HEK293 (cell line): Measurements from ENCODE around the gene KCNK7.

Experiments
- CTCF ChIA-PET: fragments of 350-600 bp; formaldehyde crosslinking; extraction: SDS; loops from one replicate; lab custom pipeline; 2021; ENCODE audit warnings: antibody characterized with exemption; lab: Yijun Ruan, JAX
- POLR2A ChIA-PET: fragments of 300-600 bp; formaldehyde crosslinking; extraction: SDS; loops from one replicate; lab custom pipeline; 2020; ENCODE audit warnings: antibody characterized with exemption, inconsistent platforms; lab: Yijun Ruan, JAX
- H3K27ac ChIP-seq: fragments of 200-500 bp; sonication (Bioruptor generic); 2 replicates; pipeline ENCODE4 v1.5.1; 2014; ENCODE audit warnings: low read depth, low read length, control low read depth, inconsistent platforms; ENCODE audit errors: extremely low read depth
- H3K36me3 ChIP-seq, 2 experiments: fragments of 200-500 bp in 1 of 2; sonication (Bioruptor generic) in 1 of 2; 1 replicate in 1 of 2; 2 replicates in 1 of 2; pipeline ENCODE4 v1.5.1; 2014 to 2017; ENCODE audit warnings: inconsistent platforms in 2 of 2, low read length in 2 of 2; ENCODE audit not compliant: control insufficient read depth in 2 of 2, insufficient read depth in 1 of 2
- H3K4me1 ChIP-seq: fragments of 200-500 bp; sonication (Bioruptor generic); 2 replicates; pipeline ENCODE4 v1.5.1; 2014; ENCODE audit warnings: mild to moderate bottlenecking, low read length, inconsistent platforms; ENCODE audit not compliant: control insufficient read depth, insufficient read depth
- H3K4me3 ChIP-seq: 2 replicates; pipeline ENCODE4 v1.5.1; 2011; ENCODE audit warnings: low read depth, mild to moderate bottlenecking, control low read depth, low read length, moderate library complexity
- H3K9me3 ChIP-seq: fragments of 200-500 bp; sonication (Bioruptor generic); 2 replicates; pipeline ENCODE4 v1.5.1; 2014; ENCODE audit warnings: low read depth, low read length, inconsistent platforms; ENCODE audit not compliant: control insufficient read depth, insufficient read depth
- CTCF ChIP-seq: fragments of 450-650 bp; formaldehyde crosslinking; IDR thresholded peaks from 2 replicates; pipeline ENCODE4 v1.5.1; 2016; ENCODE audit warnings: missing biosample characterization, missing genetic modification characterization
- GLI2 ChIP-seq: fragments of 450-650 bp; formaldehyde crosslinking; IDR thresholded peaks from 2 replicates; pipeline ENCODE4; 2017; ENCODE audit warnings: missing biosample characterization, missing genetic modification characterization, low read depth, borderline replicate concordance
- KLF10 ChIP-seq: fragments of 450-650 bp; IDR thresholded peaks from 2 replicates; pipeline ENCODE4 v1.5.1; 2018; ENCODE audit warnings: missing biosample characterization, mild to moderate bottlenecking, missing genetic modification characterization
- KLF16 ChIP-seq: fragments of 450-650 bp; formaldehyde crosslinking; IDR thresholded peaks from 2 replicates; pipeline ENCODE4 v1.5.1; 2017; ENCODE audit warnings: missing biosample characterization, missing genetic modification characterization
- OSR2 ChIP-seq: fragments of 450-650 bp; formaldehyde crosslinking; IDR thresholded peaks from 2 replicates; pipeline ENCODE4 v1.5.1; 2016; ENCODE audit warnings: missing biosample characterization, missing genetic modification characterization
- PRDM10 ChIP-seq: fragments of 450-650 bp; formaldehyde crosslinking; IDR thresholded peaks from 2 replicates; pipeline ENCODE4 v1.5.1; 2016; ENCODE audit warnings: missing biosample characterization, missing genetic modification characterization
- RBAK ChIP-seq: fragments of 450-650 bp; formaldehyde crosslinking; IDR thresholded peaks from 2 replicates; pipeline ENCODE4 v1.5.1; 2016; ENCODE audit warnings: missing biosample characterization, missing genetic modification characterization
- ZBTB20 ChIP-seq: fragments of 450-650 bp; formaldehyde crosslinking; IDR thresholded peaks from 2 replicates; pipeline ENCODE4 v1.5.1; 2016; ENCODE audit warnings: missing biosample characterization, missing genetic modification characterization
- ZBTB48 ChIP-seq: fragments of 450-650 bp; formaldehyde crosslinking; IDR thresholded peaks from 2 replicates; pipeline ENCODE4 v1.5.1; 2016; ENCODE audit warnings: missing biosample characterization, missing genetic modification characterization
- ZBTB7A ChIP-seq: fragments of 450-650 bp; formaldehyde crosslinking; IDR thresholded peaks from 2 replicates; pipeline ENCODE4 v1.5.1; 2016; ENCODE audit warnings: low read depth, missing biosample characterization, missing genetic modification characterization
- ZNF174 ChIP-seq: fragments of 450-650 bp; formaldehyde crosslinking; IDR thresholded peaks from 2 replicates; pipeline ENCODE4 v1.5.0; 2017; ENCODE audit warnings: missing biosample characterization, mild to moderate bottlenecking, missing genetic modification characterization
- ZNF211 ChIP-seq: fragments of 450-650 bp; formaldehyde crosslinking; IDR thresholded peaks from 2 replicates; pipeline ENCODE4 v1.5.1; 2016; ENCODE audit warnings: low read depth, missing biosample characterization, missing genetic modification characterization
- ZNF248 ChIP-seq: fragments of 450-650 bp; formaldehyde crosslinking; IDR thresholded peaks from 2 replicates; pipeline ENCODE4 v1.5.1; 2017; ENCODE audit warnings: missing biosample characterization, missing genetic modification characterization
- ZNF335 ChIP-seq: fragments of 450-650 bp; formaldehyde crosslinking; conservative IDR thresholded peaks from 2 replicates; pipeline ENCODE4 v1.5.1; 2016; ENCODE audit warnings: missing biosample characterization, missing genetic modification characterization
- ZNF394 ChIP-seq: fragments of 450-650 bp; formaldehyde crosslinking; IDR thresholded peaks from 2 replicates; pipeline ENCODE4 v1.5.1; 2016; ENCODE audit warnings: missing biosample characterization, missing genetic modification characterization, mild to moderate bottlenecking, moderate library complexity, borderline replicate concordance
- ZNF416 ChIP-seq: fragments of 450-650 bp; formaldehyde crosslinking; IDR thresholded peaks from 2 replicates; pipeline ENCODE4 v1.5.1; 2016; ENCODE audit warnings: missing biosample characterization, missing genetic modification characterization
- ZNF433 ChIP-seq: fragments of 450-650 bp; formaldehyde crosslinking; IDR thresholded peaks from 2 replicates; pipeline ENCODE4 v1.5.1; 2016; ENCODE audit warnings: missing biosample characterization, missing genetic modification characterization, low read depth
- ZNF548 ChIP-seq: fragments of 450-650 bp; formaldehyde crosslinking; IDR thresholded peaks from 2 replicates; pipeline ENCODE4 v1.5.1; 2016; ENCODE audit warnings: missing biosample characterization, missing genetic modification characterization
- ZNF558 ChIP-seq: fragments of 450-650 bp; formaldehyde crosslinking; IDR thresholded peaks from 2 replicates; pipeline ENCODE4 v1.5.1; 2016; ENCODE audit warnings: missing biosample characterization, missing genetic modification characterization
- ZNF664 ChIP-seq: fragments of 450-650 bp; formaldehyde crosslinking; IDR thresholded peaks from 2 replicates; pipeline ENCODE4 v1.5.1; 2016; ENCODE audit warnings: missing biosample characterization, missing genetic modification characterization
- ZNF707 ChIP-seq: fragments of 450-650 bp; formaldehyde crosslinking; IDR thresholded peaks from 2 replicates; pipeline ENCODE4 v1.5.1; 2016; ENCODE audit warnings: missing biosample characterization, missing genetic modification characterization
- ZNF776 ChIP-seq: fragments of 450-650 bp; formaldehyde crosslinking; IDR thresholded peaks from 2 replicates; pipeline ENCODE4 v1.5.0; 2017; ENCODE audit warnings: missing biosample characterization, missing genetic modification characterization, borderline replicate concordance
- ZNF792 ChIP-seq: fragments of 450-650 bp; formaldehyde crosslinking; IDR thresholded peaks from 2 replicates; pipeline ENCODE4 v1.5.1; 2016; ENCODE audit warnings: missing biosample characterization, missing genetic modification characterization
- ZNF830 ChIP-seq: fragments of 450-650 bp; IDR thresholded peaks from 2 replicates; pipeline ENCODE4 v1.5.0; 2018; ENCODE audit warnings: missing biosample characterization, missing genetic modification characterization, low read depth, mild to moderate bottlenecking, moderate library complexity
- ZNF837 ChIP-seq: fragments of 450-650 bp; formaldehyde crosslinking; IDR thresholded peaks from 2 replicates; pipeline ENCODE4 v1.5.1; 2016; ENCODE audit warnings: missing biosample characterization, missing genetic modification characterization

KCNK7 gene

GRCh38 chr11:65562788-65563187, 32.8 kb downstream of the KCNK7 start:
- H3K4me1 ChIP-seq, result peaks cover 22% of the 10 kb centered on the region
- peaks cover 0 to 6% of the 10 kb centered on the region in 2 experiments; a peak in 1 of 3 replicates for H3K36me3 ChIP-seq
- CTCF ChIA-PET, result interaction anchor here (0.6 to 5.3 kb wide), 6 partner anchors 9 to 116 kb away, joined by 3 to 44 read pairs (median 4); partner anchors contain the start of genes FAM89B and ZNRD2
- no peaks in the 10 kb centered on the region for H3K9me3 ChIP-seq
- TF ChIP-seq GLI2 (tag by site-specific recombination), result no peak
- no peak for TF ChIP-seq ZNF174 (tag by site-specific recombination)
- TF ChIP-seq ZNF335 (tag by site-specific recombination), result peak; percentile 28; the same call in 1 of the 2 replicates
- no peak for TF ChIP-seq KLF10 (tag by site-specific recombination)
- TF ChIP-seq, all 188 proteins: peak for 1
- Histone ChIP-seq H3K27ac (no peak overlapping the region), H3K4me3 (no peak overlapping the region)
- POLR2A ChIA-PET, result interaction anchor here (0.7 kb wide), 1 partner anchor 628 kb away, joined by 3 read pairs; no protein-coding TSS in a partner anchor

GRCh38 chr11:65562020-65562419, 33.6 kb downstream of the KCNK7 start:
- ChIA-PET POLR2A (interaction anchor here (1.4 to 4.1 kb wide), 5 partner anchors 8 to 139 kb away, joined by 5 to 41 read pairs (median 11); partner anchors contain the start of genes FAM89B, MALAT1, NEAT1 and ZNRD2), CTCF (interaction anchor here (0.6 to 5.3 kb wide), 7 partner anchors 10 to 117 kb away, joined by 3 to 44 read pairs (median 4); partner anchors contain the start of genes FAM89B and ZNRD2)
- H3K27ac ChIP-seq, result no peak overlapping the region
- no peak overlapping the region for H3K4me3 ChIP-seq
- H3K36me3 ChIP-seq, result peaks cover 0 to 6% of the 10 kb centered on the region in 2 experiments; a peak in 1 of 3 replicates
- no peak for TF ChIP-seq RBAK (tag by site-specific recombination)
- no peak for TF ChIP-seq ZNF174 (tag by site-specific recombination)
- no peak for TF ChIP-seq KLF16
- no peak for TF ChIP-seq ZNF776 (tag by site-specific recombination)
- H3K4me1 ChIP-seq, result peaks cover 22% of the 10 kb centered on the region
- H3K9me3 ChIP-seq, result no peaks in the 10 kb centered on the region

GRCh38 chr11:65560555-65561418, 34.8 kb downstream of the KCNK7 start:
- CTCF ChIA-PET, result interaction anchor here (0.6 to 5.3 kb wide), 8 partner anchors 9 to 232 kb away, joined by 3 to 44 read pairs (median 5); partner anchors contain the start of genes FAM89B and ZNRD2
- TF ChIP-seq ZNF248 (tag by site-specific recombination) (no peak), ZNF837 (tag by site-specific recombination) (no peak), ZNF792 (tag by site-specific recombination) (no peak), ZNF830 (tag by site-specific recombination) (no peak), ZNF664 (tag by site-specific recombination) (no peak), ZNF548 (tag by site-specific recombination) (no peak), ZBTB48 (no peak), PRDM10 (tag by site-specific recombination) (no peak), ZNF416 (tag by site-specific recombination) (no peak), OSR2 (tag by site-specific recombination) (no peak), ZBTB20 (tag by site-specific recombination) (peak; percentile 98), ZBTB7A (tag by site-specific recombination) (no peak), ZNF707 (no peak), CTCF (tag by site-specific recombination) (no peak), ZNF558 (tag by site-specific recombination) (no peak), ZNF433 (tag by site-specific recombination) (no peak), ZNF394 (tag by site-specific recombination) (no peak), ZNF211 (tag by site-specific recombination) (no peak)

More at GRCh38 chr11:65560555-65561418, 34.8 kb downstream of the KCNK7 start:
- Histone ChIP-seq H3K4me3 (no peak overlapping the region), H3K9me3 (no peaks in the 10 kb centered on the region), H3K36me3 (no peaks in the 10 kb centered on the region), H3K27ac (peak overlapping the region; percentile 34; the same call in 1 of the 2 replicates), H3K4me1 (peaks cover 21% of the 10 kb centered on the region)
- POLR2A ChIA-PET, result interaction anchor here (0.8 to 4.1 kb wide), 9 partner anchors 9 to 138 kb away, joined by 3 to 41 read pairs (median 9); partner anchors contain the start of genes FAM89B, MALAT1, NEAT1 and SCYL1
